ENCODE data around the gene MLYCD.
A peak's percentile ranks its signal among the peaks of the same experiment; 100 is the strongest.

The MLYCD gene
- total RNA-seq = 3.9 to 10.7 reads per million in 2 donors

DNA sequence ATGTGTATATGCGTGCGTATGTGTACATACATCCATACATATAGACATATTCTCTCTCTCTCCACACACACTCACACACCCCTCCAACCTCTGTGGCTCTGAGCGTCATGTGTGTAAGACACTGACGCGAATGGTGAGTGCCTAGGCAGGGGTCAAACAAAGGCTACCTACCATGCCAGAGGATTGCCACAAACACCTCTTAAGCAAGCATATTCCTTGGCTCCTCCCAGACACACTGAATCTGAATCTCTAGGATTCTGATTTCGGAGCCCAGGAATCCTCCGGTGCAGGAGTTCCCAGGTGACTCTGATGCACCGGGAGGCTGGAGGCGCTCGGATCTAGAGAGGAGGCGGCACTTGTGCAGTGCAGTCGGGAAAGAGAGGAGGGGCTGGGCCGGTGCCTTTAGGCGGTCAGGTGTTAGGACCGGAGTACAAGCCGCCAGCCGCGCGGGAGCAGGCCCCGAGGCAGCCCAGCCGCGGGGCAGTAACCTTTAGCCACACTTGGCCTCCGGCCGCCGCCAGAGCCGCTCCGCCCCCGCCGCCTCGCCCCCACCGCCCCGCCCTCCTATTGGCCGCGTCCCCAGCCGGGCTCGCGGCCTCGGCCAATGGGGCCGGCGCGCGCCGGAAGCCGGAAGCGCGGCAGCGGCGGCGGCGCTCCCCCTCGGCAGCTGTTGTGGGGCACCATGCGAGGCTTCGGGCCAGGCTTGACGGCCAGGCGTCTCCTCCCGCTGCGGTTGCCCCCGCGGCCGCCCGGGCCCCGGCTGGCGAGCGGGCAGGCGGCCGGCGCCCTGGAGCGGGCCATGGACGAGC is at the start of gene MLYCD:
Gene MLYCD (plus strand): TSS at position 653 of the 809 bp plus-strand sequence. CDS start 30 bp downstream, at position 683.
- DNase-seq = peak; percentile 65

DNA sequence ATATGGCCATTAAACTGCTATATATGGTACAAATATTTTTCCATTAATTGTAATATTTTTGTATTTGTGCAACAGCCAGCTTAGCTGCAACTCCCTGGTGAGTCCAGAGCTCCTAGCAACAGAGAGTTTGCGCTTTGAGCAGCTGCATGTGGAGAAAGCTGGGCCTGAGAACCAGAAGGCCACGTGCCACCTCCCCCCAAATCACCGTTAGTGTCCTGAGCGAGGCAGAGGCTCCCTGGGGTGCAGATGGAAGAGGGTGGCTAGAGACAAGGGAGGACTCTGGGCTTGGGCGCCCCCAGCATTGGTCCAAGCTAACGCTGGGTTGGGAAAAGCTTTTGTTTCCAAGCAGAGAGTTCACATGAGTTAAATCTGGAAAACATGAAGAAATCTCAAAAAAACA is 49.5 kb upstream of the MLYCD start:
- no peak for DNase-seq

DNA sequence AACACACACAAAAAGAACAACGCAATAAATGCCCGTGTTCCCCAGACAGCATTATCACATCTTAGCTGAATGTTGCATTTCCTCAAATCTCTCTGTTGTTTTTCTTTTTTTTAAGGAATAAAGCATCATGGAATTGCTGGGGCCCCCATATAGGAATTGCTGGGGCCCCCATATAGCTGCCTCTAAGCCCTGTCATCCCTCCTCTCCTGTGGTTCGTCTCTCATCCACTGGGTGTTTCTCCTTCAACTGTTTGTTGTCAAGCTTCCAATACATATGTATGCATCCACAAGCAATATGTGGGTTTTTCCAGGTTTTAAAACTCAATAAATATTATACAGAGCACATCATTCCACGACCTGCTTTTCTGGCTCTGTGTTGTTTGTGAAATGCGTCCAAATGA is 48.0 kb upstream of the MLYCD start:
- no peak for DNase-seq

DNA sequence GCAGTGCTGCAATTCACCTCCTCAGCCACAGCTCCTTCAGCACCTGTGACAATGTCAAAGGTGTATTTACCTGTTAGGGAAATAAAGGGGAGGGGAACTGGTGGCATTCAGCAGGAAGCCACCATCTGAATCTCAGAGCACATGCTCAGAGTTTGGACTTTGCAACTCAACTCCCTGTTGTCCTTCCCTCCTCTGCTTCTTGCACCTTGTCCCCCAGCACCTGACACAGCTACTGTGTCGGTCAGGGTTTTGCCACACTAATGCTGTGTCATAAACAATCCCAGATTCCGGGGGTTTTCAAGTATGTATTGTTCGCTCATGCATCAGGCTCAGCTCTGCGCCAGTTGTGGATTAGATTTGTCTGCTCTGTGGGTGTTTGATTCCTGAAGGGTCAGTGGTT is 47.4 kb upstream of the MLYCD start:
- no peak for DNase-seq

DNA sequence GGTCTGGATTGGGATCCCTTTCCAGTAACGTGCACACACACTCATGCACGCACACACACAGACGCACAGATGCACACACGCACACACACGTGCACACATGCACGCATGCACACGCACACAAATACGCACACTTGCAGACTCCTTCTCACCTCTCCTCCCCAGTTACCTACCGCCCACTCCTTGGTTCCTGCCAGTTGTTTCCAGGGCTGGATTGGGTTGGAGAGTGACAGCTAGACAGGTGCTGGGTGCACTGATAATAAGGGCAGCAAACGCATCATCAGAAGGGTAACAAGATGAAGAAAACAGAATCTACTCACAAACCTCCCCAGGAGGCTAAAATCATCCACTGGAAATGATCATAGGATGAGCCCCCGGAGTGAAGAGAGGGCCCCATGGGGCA is 46.1 kb upstream of the MLYCD start:
- no peak for DNase-seq

DNA sequence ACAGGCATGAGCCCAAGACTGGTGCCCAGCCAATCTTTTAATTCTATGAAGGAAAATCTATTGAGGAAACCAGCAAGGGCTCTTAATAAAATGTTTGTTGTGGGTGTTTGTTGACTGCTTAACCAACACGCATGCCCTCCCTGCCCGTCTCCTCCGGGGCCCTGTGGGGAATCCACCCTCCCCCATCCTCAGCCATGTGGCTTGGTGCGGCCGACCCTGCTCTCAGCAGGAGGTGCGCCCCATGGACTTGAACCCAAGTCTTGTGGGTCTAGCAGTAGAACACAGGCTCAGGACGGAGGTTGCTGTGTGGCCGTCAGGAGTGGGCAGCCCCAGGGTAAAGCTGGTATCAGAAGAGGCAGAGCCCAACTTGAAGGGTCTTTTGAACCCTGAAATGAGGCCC is 45.1 kb upstream of the MLYCD start:
- DNase-seq = no peak

DNA sequence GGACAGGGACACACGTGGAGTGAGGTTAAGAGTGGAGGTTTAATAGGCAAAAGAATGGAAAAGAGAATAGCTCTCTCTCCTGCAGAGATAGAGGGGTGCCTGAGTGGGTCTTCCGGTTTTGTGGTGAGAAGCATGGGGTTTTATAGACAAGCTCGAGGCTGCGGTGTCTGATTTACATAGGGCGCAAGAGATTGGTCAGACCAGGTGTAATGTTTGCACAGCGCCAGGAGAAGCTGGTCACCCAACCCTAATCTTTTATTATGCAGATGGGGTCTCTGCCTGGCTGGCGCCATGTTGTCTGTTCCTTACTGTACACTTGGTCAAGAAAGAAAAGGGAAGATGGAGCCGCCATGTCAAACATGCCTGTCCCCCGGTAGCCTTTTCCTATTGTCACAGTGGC is 44.5 kb upstream of the MLYCD start:
- DNase-seq = no peak

DNA sequence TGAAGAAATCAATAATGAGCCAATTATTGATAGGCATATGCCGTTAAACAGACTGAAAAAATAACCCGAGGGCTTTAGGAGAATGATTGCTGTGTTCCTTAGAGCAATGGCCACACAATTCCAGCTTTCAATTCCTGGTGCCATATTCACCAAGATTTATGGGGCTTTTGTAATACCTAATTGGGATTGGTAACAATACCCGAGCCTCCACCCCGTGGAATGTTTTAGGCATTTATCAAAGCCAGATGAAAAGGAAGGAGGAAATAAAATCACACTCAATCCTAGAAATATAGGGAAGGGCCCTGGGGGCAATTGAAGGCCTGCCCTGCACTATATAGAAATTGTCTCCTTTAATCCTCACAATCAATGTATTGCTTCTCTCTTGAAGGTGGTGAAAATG is 42.1 kb upstream of the MLYCD start:
- no peak for DNase-seq

DNA sequence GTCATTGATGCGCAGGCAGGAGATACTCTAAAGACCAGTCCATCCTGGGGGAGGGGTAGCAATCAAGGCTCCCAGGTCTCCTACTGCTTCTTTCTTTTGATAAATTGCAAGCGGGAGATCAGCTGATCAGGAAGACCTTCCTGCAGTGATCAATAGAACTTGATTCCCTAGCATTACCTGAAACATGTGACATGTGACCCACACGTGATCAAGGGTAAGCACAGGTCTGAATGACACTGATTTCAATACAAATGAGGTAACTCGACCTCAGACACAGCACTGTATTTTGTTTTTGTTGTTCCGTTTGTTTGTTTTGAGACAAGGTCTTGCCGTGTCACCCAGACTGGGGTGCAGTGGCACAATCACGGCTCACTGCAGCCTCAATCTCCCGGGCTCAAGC is 39.6 kb upstream of the MLYCD start:
- DNase-seq = no peak

DNA sequence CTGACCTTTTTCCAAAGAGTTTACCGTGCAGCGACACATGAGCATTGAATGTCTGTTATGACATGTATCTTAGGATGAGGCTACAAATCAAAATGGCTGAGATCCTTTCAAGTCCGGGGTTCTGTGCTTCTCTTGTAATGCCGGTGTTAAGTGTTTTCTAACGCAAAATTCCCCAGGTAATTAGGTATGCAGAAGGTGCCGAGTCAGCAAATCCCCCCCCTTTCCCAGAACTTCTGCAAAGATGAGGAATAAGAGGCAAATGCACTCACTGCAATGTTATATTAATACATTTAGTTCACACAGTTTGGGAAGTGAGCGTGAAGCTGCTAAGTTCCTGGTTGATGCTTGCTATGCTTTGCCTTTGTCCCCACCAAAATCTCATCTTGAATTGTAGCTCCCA is 36.3 kb upstream of the MLYCD start:
- no peak for DNase-seq

DNA sequence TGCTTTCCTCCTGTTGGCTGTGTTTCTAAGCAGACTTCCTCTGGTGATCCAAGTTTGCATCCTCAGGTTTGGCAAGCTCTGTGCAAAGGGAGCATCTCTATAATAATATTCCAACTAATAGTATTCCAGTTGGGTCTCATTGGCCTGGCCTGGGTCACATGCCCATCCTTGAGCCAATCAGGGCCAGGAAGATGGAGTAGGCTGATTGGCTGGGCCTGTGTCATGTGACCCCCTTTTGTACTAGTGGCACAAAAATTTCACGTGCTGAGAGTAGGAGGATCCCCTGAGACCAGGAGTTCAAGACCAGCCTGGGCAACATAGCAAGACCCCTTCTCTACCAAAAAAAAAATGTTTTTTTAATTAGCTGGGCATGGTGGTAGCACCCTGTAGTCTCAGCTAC is 35.2 kb upstream of the MLYCD start:
- DNase-seq = no peak

DNA sequence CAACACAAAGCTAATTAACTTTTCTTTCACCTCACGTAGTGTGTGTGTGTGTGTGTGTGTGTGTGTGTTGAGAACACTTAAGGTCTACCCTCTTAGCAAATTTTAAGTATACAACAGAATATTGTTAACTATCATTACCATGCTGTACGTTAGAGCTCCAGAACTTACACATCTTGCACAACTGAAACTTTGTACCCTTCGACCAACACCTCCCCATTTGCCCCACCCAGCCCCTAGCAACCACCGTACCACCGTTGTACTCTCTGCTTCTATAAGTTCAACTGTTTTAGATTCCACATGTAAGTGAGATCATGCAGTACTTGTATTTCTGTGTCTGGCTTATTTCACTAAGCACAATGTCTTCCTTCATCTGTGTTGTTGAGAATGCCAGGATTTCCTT is 28.1 kb upstream of the MLYCD start:
- DNase-seq = no peak

DNA sequence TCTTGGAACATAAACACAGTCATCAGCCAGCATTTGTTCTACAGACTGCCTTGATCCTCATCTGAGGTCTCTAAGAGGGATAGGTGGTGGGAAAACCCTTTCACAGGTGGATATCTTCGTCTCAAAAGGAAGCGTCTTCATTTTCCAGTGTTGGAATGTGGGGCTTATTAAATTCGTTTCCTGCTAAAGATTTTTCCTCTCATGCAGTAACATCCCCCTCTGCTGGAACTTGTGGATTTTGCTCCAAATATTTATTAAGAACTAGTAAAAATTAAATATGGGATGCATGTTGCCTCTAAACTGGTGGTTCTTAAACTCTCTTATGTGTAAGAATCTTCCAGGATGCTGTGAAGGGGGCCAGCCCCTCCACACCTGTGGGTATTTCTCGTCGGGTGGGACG is 20.1 kb upstream of the MLYCD start:
- no peak for DNase-seq

DNA sequence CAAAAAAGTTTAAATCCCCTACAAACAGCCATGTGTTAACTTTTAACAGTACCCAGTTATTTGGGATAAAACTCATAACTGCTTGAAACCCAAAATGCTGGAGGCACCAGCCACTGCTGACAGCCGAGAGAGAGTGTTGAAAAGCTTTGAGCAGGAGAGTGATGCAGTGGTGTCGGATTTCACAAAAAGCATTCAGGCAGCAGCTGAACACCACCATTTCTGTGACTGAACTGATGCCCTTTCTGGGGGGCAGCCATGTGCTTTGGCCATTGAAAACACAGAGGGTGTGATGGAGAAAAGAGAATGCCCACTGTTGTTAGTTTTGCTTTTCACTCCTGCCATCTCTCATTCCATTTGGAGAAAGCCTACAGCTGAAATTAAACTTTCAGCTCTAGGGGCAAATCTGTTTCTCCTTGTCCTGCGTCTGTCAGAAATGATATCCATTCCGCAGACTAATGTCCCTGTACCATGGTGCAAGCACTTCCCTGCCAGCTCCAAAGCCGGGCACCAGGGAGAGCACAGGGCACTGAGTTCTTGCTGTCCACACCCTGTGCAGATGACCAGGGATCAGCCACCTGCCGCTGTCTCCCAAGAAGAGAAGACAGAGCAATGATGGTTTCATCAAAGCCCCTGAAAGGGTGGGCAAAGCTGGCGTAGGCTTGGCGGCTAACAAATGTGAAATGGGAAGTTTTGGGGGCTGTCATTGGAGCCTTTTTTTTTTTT is 16.6 kb upstream of the MLYCD start:
- DNase-seq = no peak

DNA sequence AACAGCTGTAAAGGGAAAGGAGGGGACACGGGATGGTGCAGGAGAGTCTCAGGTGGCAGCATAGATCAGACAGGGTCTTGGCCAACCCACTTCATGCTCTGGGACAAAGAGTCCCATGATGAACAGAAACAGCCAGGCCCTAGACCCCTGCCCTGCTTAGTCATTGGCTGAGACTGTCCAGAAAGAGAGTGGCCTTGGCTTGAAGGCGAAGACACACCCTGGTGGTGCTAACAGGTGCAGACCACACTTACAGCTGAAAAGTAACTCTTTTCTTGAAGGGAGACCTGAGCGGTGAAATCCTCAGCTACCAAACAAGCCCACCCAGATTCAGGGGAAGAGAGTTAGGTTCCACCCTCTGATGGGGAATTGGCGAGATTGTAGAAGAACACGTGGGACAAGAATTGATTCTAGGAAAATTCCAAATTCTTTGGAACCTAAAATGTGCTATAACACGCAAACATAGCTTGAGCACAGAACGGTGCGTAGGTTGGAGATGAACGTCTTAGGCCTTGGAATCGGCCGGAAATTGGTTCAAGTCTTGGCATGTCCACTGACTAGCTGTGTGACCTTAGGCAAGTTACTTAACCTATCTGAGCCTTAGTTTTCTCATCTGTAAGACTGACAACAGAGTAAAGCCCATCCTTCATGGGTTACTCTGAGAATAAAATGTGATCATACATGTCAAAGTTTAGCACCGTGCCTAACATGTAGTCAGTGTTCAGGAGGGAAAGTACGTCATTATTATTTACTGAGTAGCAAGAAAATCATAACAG is 12.5 kb upstream of the MLYCD start:
- no peak for DNase-seq

DNA sequence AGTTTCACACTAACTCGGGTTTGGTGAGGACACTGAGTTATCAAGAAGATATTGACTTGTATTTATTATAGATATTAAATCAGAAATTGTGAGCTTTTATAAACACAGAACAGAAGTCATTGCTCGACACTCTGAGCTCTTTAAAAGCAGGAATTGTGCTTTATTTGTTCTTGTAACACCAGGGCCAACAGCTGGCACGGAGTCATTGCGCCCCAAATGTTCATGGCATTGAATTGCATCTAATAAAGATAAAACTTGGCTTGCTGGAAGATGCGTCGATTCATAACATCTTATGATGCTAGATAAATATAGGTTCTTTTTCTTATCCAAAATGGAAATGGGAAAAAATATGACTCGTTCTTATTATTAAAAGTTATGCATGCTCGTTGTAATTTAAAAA is 11.8 kb upstream of the MLYCD start:
- no peak for DNase-seq

DNA sequence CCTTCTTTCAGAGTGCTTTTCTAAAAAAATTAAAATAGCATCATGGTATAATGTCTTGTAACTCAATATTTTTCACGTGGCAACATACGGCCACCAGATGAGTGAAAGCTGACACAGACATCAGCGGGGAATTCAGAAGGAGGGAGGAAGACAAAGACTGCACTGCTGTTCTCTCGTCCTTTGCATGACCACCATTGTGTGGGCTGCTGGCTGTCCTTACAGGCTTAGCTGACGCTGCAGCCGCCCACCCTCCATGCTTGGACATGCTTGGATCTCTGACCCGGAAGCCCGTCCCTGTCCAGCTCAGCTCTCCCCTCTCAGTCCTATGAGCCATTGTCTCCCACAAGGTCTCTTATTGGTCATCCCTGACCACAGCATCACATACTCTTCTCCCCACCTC is 11.4 kb upstream of the MLYCD start:
- no peak for DNase-seq

DNA sequence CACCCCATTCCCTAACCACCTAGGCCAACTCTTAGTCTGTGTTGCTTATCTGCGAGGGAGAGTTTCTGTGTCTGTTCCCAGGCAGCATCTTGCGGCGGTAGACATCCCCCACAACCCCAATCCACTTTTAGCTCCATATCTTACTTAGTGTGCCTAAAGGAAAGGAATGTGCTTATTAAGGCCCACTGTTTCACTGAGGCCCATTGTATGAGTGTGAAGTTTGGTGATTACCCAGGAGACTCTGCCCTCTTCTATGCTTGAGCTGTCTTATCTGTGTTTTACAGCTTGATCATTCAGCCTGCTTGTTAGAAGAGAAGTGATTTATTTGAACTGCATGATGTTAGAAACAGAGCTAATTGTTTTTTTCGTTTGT is 10.3 kb upstream of the MLYCD start:
- DNase-seq = no peak

DNA sequence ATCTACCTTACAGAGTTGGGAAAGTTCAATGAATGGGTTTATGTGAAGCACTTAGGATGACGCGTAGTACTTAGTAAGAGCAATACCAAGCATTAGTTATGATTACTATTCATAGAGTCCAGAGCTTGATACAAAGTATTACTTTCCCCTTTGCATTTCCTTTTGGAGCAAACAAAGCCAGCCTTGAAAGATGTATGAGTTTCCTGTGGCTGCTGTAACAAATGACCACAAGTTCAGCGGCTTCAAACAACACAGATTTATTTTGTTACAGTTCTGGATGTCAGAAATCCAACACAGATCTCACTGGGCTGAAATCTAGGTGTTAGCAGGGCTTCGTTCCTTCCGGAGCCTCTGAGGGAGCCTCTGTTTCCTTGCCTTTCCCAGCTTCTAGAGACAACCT is 8.6 kb upstream of the MLYCD start:
- DNase-seq = no peak

DNA sequence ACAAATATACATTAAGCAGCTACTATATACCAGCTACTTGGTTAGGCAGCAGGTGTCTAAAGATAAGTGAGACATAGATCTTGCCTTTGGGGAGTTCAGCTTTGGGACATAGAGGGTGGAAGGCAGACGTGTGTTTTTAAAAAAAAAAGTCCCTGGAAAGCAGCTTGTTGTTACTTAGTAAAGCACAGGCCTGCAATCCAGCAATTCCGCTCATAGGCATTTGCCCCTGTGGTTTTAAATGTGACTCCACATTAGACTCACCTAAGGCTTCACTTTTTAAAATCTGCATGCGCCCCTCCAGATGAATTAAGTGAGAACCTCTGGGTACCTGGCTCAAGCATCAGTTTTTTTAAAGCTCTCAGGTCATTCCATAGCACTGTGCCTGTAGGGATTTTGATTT is 7.2 kb upstream of the MLYCD start:
- no peak for DNase-seq

DNA sequence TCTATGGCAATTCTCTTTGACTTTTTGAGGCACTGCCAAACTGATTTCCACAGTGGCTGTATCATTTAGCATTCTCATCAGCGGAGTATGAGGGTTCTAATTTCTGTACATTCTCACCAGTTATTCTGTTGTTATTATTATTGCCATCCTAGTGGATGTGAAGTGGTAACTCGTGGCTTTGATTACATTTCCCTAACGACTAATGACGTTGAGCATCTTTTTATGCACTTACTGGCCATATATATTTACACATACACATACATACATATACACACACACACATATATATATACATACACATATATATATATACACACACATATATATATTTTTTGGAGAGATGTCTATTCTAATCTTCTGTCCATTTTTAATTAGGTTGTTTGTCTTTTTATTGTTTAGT is 3.7 kb upstream of the MLYCD start:
- no peak for DNase-seq

DNA sequence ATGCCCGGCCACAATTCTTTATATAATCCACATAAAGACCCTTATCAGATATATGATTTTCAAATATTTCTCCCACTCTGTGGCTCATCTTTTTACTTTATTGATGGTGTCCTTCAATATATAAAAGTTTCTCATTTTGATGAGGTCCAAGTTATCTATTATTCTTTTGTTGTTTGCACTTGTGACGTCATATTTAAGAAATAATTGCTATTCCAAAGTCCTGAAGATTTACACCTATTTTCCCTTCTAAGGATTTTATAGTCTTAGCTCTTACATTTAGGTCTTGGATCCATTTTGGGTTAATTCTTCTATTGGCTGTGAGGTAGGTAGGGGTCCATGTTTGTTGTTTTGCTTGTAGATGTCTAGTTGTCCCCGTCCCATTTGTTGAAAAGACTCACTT is 3.0 kb upstream of the MLYCD start:
- DNase-seq = no peak

DNA sequence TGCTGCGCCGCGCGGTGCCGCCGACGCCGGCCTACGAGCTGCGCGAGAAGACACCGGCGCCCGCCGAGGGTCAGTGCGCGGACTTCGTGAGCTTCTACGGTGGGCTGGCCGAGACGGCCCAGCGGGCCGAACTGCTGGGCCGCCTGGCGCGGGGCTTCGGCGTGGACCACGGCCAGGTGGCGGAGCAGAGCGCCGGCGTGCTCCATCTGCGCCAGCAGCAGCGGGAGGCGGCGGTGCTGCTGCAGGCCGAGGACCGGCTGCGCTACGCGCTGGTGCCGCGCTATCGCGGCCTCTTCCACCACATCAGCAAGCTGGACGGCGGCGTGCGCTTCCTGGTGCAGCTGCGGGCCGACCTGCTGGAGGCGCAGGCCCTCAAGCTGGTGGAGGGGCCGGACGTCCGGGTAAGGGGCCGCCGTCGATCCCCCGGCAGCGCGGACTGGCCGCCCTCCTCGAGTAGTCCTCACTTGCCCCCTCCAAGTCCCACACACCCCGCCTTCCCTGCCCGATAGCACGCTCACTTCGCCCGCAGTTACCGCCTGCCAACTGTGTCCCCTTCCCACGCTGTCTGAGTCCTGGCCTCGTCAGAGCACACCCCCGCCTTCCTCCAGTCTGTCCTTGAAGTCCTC is 470 bp downstream of the MLYCD start:
- DNase-seq = peak; percentile 17
